H1 (cell line): ENCODE results near the gene GPR171. TPM values are rescaled to one million over a fixed set of nuclear protein-coding genes. Genes with fewer than 3 reads are reported as not detected.

ENCODE experiments used
- CTCF ChIA-PET: fragments of 300-600 bp; sonication (Branson Sonifier 250); formaldehyde crosslinking; loops from one replicate; lab custom pipeline; 2021; ENCODE audit not compliant: partially characterized antibody; lab: Charles Lee
- POLR2A ChIA-PET: fragments of 300-600 bp; sonication (Branson Sonifier 250); formaldehyde crosslinking; loops from one replicate; lab custom pipeline; 2021; ENCODE audit warnings: inconsistent platforms; ENCODE audit not compliant: partially characterized antibody; lab: Charles Lee
- DNase-seq, 2 experiments: peaks; one replicate each; pipeline versions ENCODE4 v3.0.0 to v3.0.0-alpha.2; 2010 to 2022; ENCODE audit warnings: low spot score in 2 of 2, low read depth in 1 of 2, mixed read lengths in 1 of 2
- FAIRE-seq: peaks from 2 replicates; lab custom pipeline; 2011; peaks lifted over from hg19 to GRCh38; lab: Jason Lieb, UNC
- H2AFZ ChIP-seq: 2 replicates; pipeline ENCODE4 v1.8.1; 2012; ENCODE audit warnings: low read length, inconsistent platforms
- H2AK5ac ChIP-seq: 2 replicates; pipeline ENCODE4 v1.6.1; 2013; ENCODE audit warnings: low read depth, low read length
- H2BK120ac ChIP-seq: replicated peaks from 2 replicates; pipeline ENCODE3; 2013; ENCODE audit warnings: low read depth, low read length, inconsistent platforms
- H2BK12ac ChIP-seq: 2 replicates; pipeline ENCODE4 v1.6.1; 2013; ENCODE audit warnings: low read depth, low read length
- H2BK15ac ChIP-seq: 2 replicates; pipeline ENCODE4 v1.6.1; 2013; ENCODE audit warnings: low read length
- H2BK20ac ChIP-seq: 2 replicates; pipeline ENCODE4 v1.6.1; 2013; ENCODE audit warnings: low read length
- H2BK5ac ChIP-seq: 2 replicates; pipeline ENCODE4 v1.6.1; 2013; ENCODE audit warnings: low read depth, low read length
- H3K14ac ChIP-seq: 2 replicates; pipeline ENCODE4 v1.6.1; 2013; ENCODE audit warnings: inconsistent platforms; ENCODE audit not compliant: insufficient read length
- H3K18ac ChIP-seq: 2 replicates; pipeline ENCODE4 v1.6.1; 2013; ENCODE audit warnings: low read length; ENCODE audit errors: extremely low read depth
- H3K23ac ChIP-seq: 2 replicates; pipeline ENCODE4 v1.6.1; 2013; ENCODE audit warnings: inconsistent platforms; ENCODE audit not compliant: insufficient read length
- H3K23me2 ChIP-seq: 2 replicates; pipeline ENCODE4 v1.6.1; 2013; ENCODE audit warnings: low read depth, low read length
- H3K27ac ChIP-seq: 2 replicates; pipeline ENCODE4 v1.6.1; 2011; ENCODE audit warnings: low read depth, low read length, inconsistent platforms
- H3K27me3 ChIP-seq, 4 experiments: replicated peaks in 1 of 4; 1 replicate in 1 of 4; 2 replicates in 3 of 4; pipeline versions ENCODE4 v1.6.1 to v1.8.1; 2011 to 2013; ENCODE audit warnings: low read length in 3 of 4, mild to moderate bottlenecking in 3 of 4, inconsistent platforms in 2 of 4, mixed read lengths in 2 of 4, moderate library complexity in 1 of 4; ENCODE audit not compliant: control insufficient read depth in 3 of 4, insufficient read depth in 3 of 4; ENCODE audit errors: extremely low read depth in 1 of 4
- H3K36me3 ChIP-seq, 4 experiments: 2 replicates each; pipeline versions ENCODE4 v1.6.1 to v1.8.1; 2011 to 2013; ENCODE audit warnings: mild to moderate bottlenecking in 4 of 4, low read length in 3 of 4, moderate library complexity in 2 of 4, control low read depth in 1 of 4, inconsistent platforms in 1 of 4; ENCODE audit not compliant: insufficient read depth in 4 of 4, control insufficient read depth in 2 of 4
- H3K4ac ChIP-seq: replicated peaks from 2 replicates; pipeline ENCODE3; 2013; ENCODE audit warnings: low read length, low read depth, mixed read lengths, inconsistent platforms; ENCODE audit not compliant: insufficient read length
- H3K4me1 ChIP-seq, 4 experiments: replicated peaks in 1 of 4; 1 replicate in 1 of 4; 2 replicates in 3 of 4; pipeline versions ENCODE4 v1.6.1 to v1.8.1; 2011 to 2013; ENCODE audit warnings: low read length in 3 of 4, inconsistent platforms in 2 of 4, mixed read lengths in 1 of 4; ENCODE audit not compliant: insufficient read depth in 4 of 4, control insufficient read depth in 3 of 4
- H3K4me2 ChIP-seq, 2 experiments: 2 replicates each; pipeline versions ENCODE4 v1.6.1 to v1.8.1; 2011 to 2013; ENCODE audit warnings: low read depth in 2 of 2, low read length in 2 of 2, control low read depth in 1 of 2, inconsistent platforms in 1 of 2, mild to moderate bottlenecking in 1 of 2; ENCODE audit not compliant: insufficient read depth in 1 of 2
- H3K4me3 ChIP-seq, 4 experiments: fragments of 200-600, 300-600 bp in 1 of 4; sonication (generic), shearing (Covaris generic), sonication (Bioruptor Twin) in 1 of 4; 2 replicates each; pipeline versions ENCODE4 v1.5.1 to v1.8.1; 2011 to 2016; ENCODE audit warnings: low read length in 4 of 4, low read depth in 3 of 4, control low read depth in 2 of 4, inconsistent platforms in 2 of 4, mild to moderate bottlenecking in 2 of 4, mixed read lengths in 1 of 4, moderate library complexity in 1 of 4; ENCODE audit not compliant: insufficient read depth in 2 of 4; ENCODE audit errors: extremely low read depth in 1 of 4
- H3K56ac ChIP-seq: replicated peaks from 2 replicates; pipeline ENCODE3; 2013; ENCODE audit warnings: low read depth, mild to moderate bottlenecking, mixed read lengths, low read length, inconsistent platforms; ENCODE audit not compliant: insufficient read length
- H3K79me1 ChIP-seq: 2 replicates; pipeline ENCODE4 v1.6.1; 2013; ENCODE audit warnings: low read depth, low read length, control low read depth
- H3K79me2 ChIP-seq, 2 experiments: 2 replicates each; pipeline versions ENCODE4 v1.6.1 to v1.8.1; 2012 to 2013; ENCODE audit warnings: low read length in 2 of 2, mild to moderate bottlenecking in 2 of 2, inconsistent platforms in 1 of 2; ENCODE audit not compliant: insufficient read depth in 2 of 2, control insufficient read depth in 1 of 2
- H3K9ac ChIP-seq, 4 experiments: replicated peaks in 1 of 4; 1 replicate in 1 of 4; 2 replicates in 3 of 4; pipeline versions ENCODE4 v1.6.1 to v1.8.1; 2011 to 2013; ENCODE audit warnings: low read depth in 3 of 4, low read length in 3 of 4, control low read depth in 2 of 4, mild to moderate bottlenecking in 2 of 4, moderate library complexity in 2 of 4, inconsistent platforms in 1 of 4; ENCODE audit errors: extremely low read depth in 1 of 4
- H3K9me3 ChIP-seq, 2 experiments: 2 replicates each; pipeline versions ENCODE4 v1.6.1 to v1.8.1; 2012 to 2013; ENCODE audit warnings: mild to moderate bottlenecking in 2 of 2, moderate library complexity in 2 of 2, control low read depth in 1 of 2, inconsistent platforms in 1 of 2, low read depth in 1 of 2, low read length in 1 of 2, mixed read lengths in 1 of 2; ENCODE audit not compliant: insufficient read depth in 2 of 2
- H4K20me1 ChIP-seq, 2 experiments: replicated peaks in 1 of 2; 2 replicates each; pipeline versions ENCODE3 to v1.8.1; 2011 to 2013; ENCODE audit warnings: inconsistent platforms in 2 of 2, low read length in 2 of 2, mild to moderate bottlenecking in 1 of 2; ENCODE audit not compliant: insufficient read depth in 2 of 2, control insufficient read depth in 1 of 2
- H4K5ac ChIP-seq: 2 replicates; pipeline ENCODE4 v1.6.1; 2013; ENCODE audit warnings: low read length, low read depth, mixed read lengths, inconsistent platforms; ENCODE audit not compliant: insufficient read length
- H4K8ac ChIP-seq: 2 replicates; pipeline ENCODE4 v1.8.0; 2013; ENCODE audit warnings: mild to moderate bottlenecking, moderate library complexity, low read length, inconsistent platforms; ENCODE audit not compliant: insufficient read depth; ENCODE audit errors: extremely low read depth
- H4K91ac ChIP-seq: replicated peaks from 2 replicates; pipeline ENCODE3; 2013; ENCODE audit warnings: low read length, mixed read lengths, inconsistent platforms; ENCODE audit not compliant: insufficient read length
- BCL11A ChIP-seq, 2 experiments: IDR thresholded peaks; one replicate each; pipeline ENCODE4 v1.6.1; 2011; ENCODE audit warnings: low read depth in 2 of 2, low read length in 2 of 2, mild to moderate bottlenecking in 2 of 2
- CBX8 ChIP-seq: fragments of 300-800, 300-1000 bp; sonication (generic); IDR thresholded peaks from 2 replicates; pipeline ENCODE4 v1.7.1; 2016; ENCODE audit warnings: low read depth, low read length, borderline replicate concordance
- JUN ChIP-seq: IDR thresholded peaks from 2 replicates; pipeline ENCODE4 v1.6.1; 2011; ENCODE audit warnings: low read depth, mild to moderate bottlenecking, improper control_type of control experiment, low read length
- MAFK ChIP-seq: IDR thresholded peaks from 2 replicates; pipeline ENCODE4 v1.6.1; 2012; ENCODE audit warnings: low read depth, mild to moderate bottlenecking, improper control_type of control experiment, low read length
- POLR2AphosphoS5 ChIP-seq: IDR thresholded peaks from 2 replicates; pipeline ENCODE4 v1.6.1; 2011; ENCODE audit warnings: low read depth, low read length
- RAD21 ChIP-seq, 2 experiments: IDR thresholded peaks in 1 of 2; conservative IDR thresholded peaks in 1 of 2; 2 replicates each; pipeline ENCODE4 v1.6.1; 2011; ENCODE audit warnings: low read depth in 2 of 2, low read length in 2 of 2, improper control_type of control experiment in 1 of 2, inconsistent platforms in 1 of 2, mild to moderate bottlenecking in 1 of 2, moderate library complexity in 1 of 2
- SAP30 ChIP-seq: fragments of 300-600 bp; sonication (generic); IDR thresholded peaks from 2 replicates; pipeline ENCODE4 v1.7.1; 2012; ENCODE audit warnings: low read length, moderate library complexity, mild to moderate bottlenecking, inconsistent platforms; ENCODE audit not compliant: insufficient read depth, insufficient replicate concordance
- SRF ChIP-seq: IDR thresholded peaks from 2 replicates; pipeline ENCODE4 v1.6.1; 2011; ENCODE audit warnings: mild to moderate bottlenecking, low read depth, low read length, moderate library complexity
- YY1 ChIP-seq: IDR thresholded peaks from 2 replicates; pipeline ENCODE4 v1.6.1; 2011; ENCODE audit warnings: low read depth, mild to moderate bottlenecking, low read length
- WGBS, 2 experiments: shearing (Covaris generic) in 1 of 2; methylation state at CpG; one replicate each; pipeline versions ENCODE4 v1.1.6 to v1.1.7; 2013 to 2015; ENCODE audit warnings: low lambda C conversion rate in 2 of 2, mixed read lengths in 2 of 2, inconsistent platforms in 1 of 2, low coverage in 1 of 2, missing lambda C conversion rate in 1 of 2; ENCODE audit not compliant: insufficient replicate concordance in 2 of 2, insufficient coverage in 1 of 2, insufficient read length in 1 of 2; ENCODE audit errors: extremely low coverage in 1 of 2, missing lambda C conversion rate in 1 of 2; 5-methylcytosine and 5-hydroxymethylcytosine counted together
- polyA plus RNA-seq, 7 experiments: library from polyadenylated mRNA; depleted of rRNA in 3 of 7; stranded (reverse) in 5 of 7; unstranded in 2 of 7; fragments of >200 nt in 5 of 7; fragments of 200-250 nt in 2 of 7; gene quantifications; 1 replicate in 5 of 7; 2 replicates in 1 of 7; 4 replicates in 1 of 7; pipeline versions ENCODE4 v1.2.1 to v1.2.3, GENCODE V29; 2011 to 2013; ENCODE audit warnings: missing spikeins in 2 of 7, mixed read lengths in 2 of 7
- total RNA-seq: library from RNA; stranded (reverse); fragmentation: NEBNext Ultra II Directional; extraction: Animal tissue kit (Norgen Biotek cat#: 25700); gene quantifications from 2 replicates; pipeline ENCODE4 v1.2.1, GENCODE V29; 2021
- TF ChIP-seq, protein P1 (sequence below), 3 experiments: IDR thresholded peaks; 1 replicate in 2 of 3; 2 replicates in 1 of 3; pipeline versions ENCODE4 v1.5.1 to v1.6.1; 2011; ENCODE audit warnings: low read length in 3 of 3, mild to moderate bottlenecking in 3 of 3, inconsistent platforms in 2 of 3, low read depth in 1 of 3, moderate library complexity in 1 of 3; ENCODE audit not compliant: insufficient read depth in 1 of 3; ENCODE audit errors: control extremely low read depth in 1 of 3

Gene GPR171
- total and polyA plus RNA-seq, 2 of the 8 experiments (the other 6 are each of a cell fraction or from before 2014, with no cell fraction given), result not detected

DNA sequence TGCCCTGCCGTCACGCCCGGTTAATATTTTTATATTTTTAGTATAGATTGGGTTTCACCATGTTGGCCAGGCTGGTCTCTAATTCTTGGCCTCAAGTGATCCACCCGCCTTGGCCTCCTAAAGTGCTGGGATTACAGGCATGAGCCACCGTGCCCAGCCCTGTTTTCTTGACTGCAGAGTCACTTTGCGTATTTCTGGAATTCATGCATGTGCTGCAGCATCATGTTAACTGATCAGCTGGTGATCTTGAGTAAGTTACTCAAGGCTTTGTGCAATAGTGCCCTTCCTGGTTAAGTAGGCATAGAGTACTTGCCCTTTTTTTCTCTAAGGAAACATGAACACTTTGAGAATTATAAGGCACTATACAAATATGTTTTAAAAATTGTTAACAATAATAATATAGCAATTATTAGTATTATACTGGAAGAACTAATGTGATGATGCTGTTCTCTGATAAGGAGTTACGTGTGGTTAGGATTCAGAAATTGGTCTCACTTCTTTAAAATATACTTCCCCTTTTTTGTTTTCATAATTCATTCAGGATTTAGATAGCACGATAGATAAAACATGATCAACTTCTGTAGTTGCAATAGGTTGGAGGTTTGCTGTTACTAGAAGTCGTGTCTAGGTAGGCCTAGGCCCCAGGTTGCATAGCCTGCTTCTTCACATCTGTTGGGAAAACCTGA lies 33.6 kb downstream of the GPR171 start:
- WGBS, 2 experiments, result 90% methylated on average over 8 of the region's 9 CpGs; no CpG with 5 or more reads in 1 of the 2 experiments
- DNase-seq (no peak), FAIRE-seq (no peak)
- no peaks in the 10 kb centered on the region for H3K9me3 ChIP-seq
- no peak overlapping the region for H3K14ac ChIP-seq
- H3K4ac ChIP-seq, result no peak overlapping the region
- H3K79me2 ChIP-seq, result no peaks in the 10 kb centered on the region
- H3K79me1 ChIP-seq, result no peaks in the 10 kb centered on the region; the same call in 1 of the 2 replicates
- H2BK12ac ChIP-seq, result no peak overlapping the region
- no peak overlapping the region for H2AK5ac ChIP-seq
- H2BK120ac ChIP-seq, result no peak overlapping the region
- H3K23me2 ChIP-seq, result no peaks in the 10 kb centered on the region
- no peak overlapping the region for H2BK15ac ChIP-seq
- H4K20me1 ChIP-seq, result peaks cover 0 to 2% of the 10 kb centered on the region in 2 experiments
- no peak overlapping the region for H4K91ac ChIP-seq
- H3K9ac ChIP-seq, result no peak overlapping the region
- H3K23ac ChIP-seq, result no peak overlapping the region
- no peak overlapping the region for H2BK20ac ChIP-seq
- no peak overlapping the region for H4K5ac ChIP-seq
- H3K27ac ChIP-seq, result no peak overlapping the region
- H2AFZ ChIP-seq, result no peak overlapping the region
- peaks cover 0 to 6% (median 0%) of the 10 kb centered on the region in 4 experiments; a peak in 2 of 7 replicates for H3K4me1 ChIP-seq
- CTCF ChIA-PET, result interaction anchor here (0.5 to 6.8 kb wide), 20 partner anchors 8 to 1314 kb away, joined by 3 to 32 read pairs (median 6); no protein-coding TSS in a partner anchor
- H3K36me3 ChIP-seq, result peaks cover 0 to 2% (median 0%) of the 10 kb centered on the region in 4 experiments; a peak in 3 of 8 replicates
- no peak overlapping the region for H3K4me2 ChIP-seq
- H3K18ac ChIP-seq, result no peak overlapping the region
- no peak overlapping the region for H2BK5ac ChIP-seq
- POLR2A ChIA-PET, result no interaction called here
- no peak overlapping the region for H4K8ac ChIP-seq
- H3K56ac ChIP-seq, result no peak overlapping the region
- H3K4me3 ChIP-seq, result no peak overlapping the region
- no peaks in the 10 kb centered on the region for H3K27me3 ChIP-seq
- TF ChIP-seq, protein P1, sequence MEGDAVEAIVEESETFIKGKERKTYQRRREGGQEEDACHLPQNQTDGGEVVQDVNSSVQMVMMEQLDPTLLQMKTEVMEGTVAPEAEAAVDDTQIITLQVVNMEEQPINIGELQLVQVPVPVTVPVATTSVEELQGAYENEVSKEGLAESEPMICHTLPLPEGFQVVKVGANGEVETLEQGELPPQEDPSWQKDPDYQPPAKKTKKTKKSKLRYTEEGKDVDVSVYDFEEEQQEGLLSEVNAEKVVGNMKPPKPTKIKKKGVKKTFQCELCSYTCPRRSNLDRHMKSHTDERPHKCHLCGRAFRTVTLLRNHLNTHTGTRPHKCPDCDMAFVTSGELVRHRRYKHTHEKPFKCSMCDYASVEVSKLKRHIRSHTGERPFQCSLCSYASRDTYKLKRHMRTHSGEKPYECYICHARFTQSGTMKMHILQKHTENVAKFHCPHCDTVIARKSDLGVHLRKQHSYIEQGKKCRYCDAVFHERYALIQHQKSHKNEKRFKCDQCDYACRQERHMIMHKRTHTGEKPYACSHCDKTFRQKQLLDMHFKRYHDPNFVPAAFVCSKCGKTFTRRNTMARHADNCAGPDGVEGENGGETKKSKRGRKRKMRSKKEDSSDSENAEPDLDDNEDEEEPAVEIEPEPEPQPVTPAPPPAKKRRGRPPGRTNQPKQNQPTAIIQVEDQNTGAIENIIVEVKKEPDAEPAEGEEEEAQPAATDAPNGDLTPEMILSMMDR (IDR thresholded peaks at IDR 0.05; ENCODE audit: control extremely low read depth in 1 of 3, insufficient read depth in 1 of 3, low read depth in 1 of 3, low read length in 3 of 3), result no peak
- no peak for TF ChIP-seq CBX8
- TF ChIP-seq YY1, result no peak
- TF ChIP-seq SRF, result no peak
- no peak for TF ChIP-seq MAFK
- no peak for TF ChIP-seq BCL11A (IDR thresholded peaks at IDR 0.05; ENCODE audit: low read depth in 2 of 2, low read length in 2 of 2)
- TF ChIP-seq JUN, result no peak
- no peak for TF ChIP-seq POLR2AphosphoS5
- TF ChIP-seq SAP30, result no peak
- TF ChIP-seq RAD21 (IDR thresholded peaks at IDR 0.05 in 1 of 2, conservative IDR thresholded peaks at IDR 0.05 in 1 of 2; ENCODE audit: low read depth in 2 of 2, low read length in 2 of 2), result no peak
